HG03097 (cell line): ENCODE results near the gene PRMT9.
A peak's percentile ranks its signal among the peaks of the same experiment; 100 is the strongest.

Experiments
- ATAC-seq: cut with Tn5 transposase; IDR thresholded peaks from one replicate; pipeline ENCODE4 v1.9.1; 2021; ENCODE audit not compliant: unreplicated experiment, low FRiP score

PRMT9 gene

GRCh38 chr4:147683717-147684700 lies at the start of gene PRMT9:
TSS of gene PRMT9 (minus strand) at chr4:147684163. CDS start at chr4:147683987, 176 bp downstream.
- ATAC-seq = peak; percentile 100

DNA sequence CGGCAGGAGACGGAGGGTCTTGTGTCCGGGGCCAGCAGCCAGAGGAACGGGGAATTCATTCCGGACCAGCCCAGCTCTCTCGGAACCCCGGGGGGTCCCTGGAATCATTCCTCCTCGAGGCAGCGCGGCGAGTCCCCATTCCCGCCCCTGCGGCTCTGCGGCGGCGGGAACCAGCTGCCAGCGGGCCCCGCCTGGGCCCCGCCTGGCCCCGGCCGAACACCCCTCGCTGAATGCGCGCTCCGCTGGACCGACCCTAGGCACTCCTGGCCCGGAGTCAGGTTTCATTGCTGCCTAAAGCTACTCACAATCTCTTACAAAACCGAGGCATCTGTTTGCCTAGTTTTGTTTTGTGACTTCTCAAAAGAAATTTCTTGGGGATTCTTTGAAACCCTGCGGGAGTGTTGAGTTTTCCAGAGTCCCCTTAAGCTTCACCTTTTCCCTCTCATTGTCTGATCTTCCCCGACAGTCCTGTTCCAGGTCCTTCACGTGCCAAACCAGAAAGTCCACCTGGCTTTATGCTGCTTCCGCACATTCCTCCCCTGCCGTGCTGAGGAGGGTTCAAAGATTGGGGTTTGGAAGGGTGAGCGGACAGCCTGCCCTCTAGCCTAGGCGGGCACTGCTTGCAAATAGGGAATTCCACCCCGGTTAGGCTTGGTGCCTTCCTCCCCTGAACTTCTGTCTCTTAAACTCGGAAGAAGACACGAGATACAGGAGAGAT lies 48.7 kb upstream of the PRMT9 start:
- no peak for ATAC-seq

DNA sequence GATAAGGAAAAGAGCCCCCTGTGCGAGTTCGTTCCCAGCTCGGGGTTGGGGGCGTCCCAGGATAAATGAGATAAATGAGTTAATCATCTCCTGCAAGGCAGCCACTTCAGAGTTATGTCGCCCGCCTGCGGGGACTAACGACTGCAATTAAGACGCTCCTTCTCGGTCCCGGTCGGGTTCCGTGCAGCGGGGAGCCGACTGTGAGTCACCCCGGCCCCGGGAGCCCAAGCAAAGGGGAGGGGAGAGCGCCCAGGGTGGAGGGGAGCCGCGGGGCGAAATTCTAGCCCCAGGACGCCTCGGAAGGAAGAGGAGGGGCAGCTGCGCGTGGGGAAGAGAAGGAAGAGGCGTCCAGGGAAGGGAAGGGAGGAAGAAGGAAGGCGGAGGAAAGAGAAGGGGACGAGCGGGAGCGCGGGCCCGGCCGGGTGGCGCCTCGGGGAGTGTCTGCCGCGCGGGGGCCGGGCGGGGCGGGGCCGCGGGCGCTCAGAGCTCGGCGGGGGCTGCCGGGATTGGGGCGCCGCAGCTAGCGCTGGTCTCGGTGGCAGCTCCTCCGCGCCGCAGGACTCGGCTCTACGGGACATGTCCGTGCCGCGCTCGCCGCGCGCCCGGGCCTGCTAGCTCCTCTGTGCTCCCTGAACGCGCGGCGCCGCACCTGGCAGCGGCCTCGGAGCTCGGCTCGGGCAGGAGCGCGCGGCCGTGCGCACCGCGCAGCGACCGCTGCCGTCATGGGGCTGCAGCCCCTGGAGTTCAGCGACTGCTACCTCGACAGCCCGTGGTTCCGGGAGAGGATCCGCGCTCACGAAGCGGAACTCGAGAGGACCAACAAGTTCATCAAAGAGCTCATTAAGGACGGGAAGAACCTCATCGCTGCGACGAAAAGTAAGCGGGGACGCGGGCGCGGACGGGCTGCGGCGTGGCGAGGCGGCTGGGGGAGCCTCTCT lies 47.9 kb upstream of the PRMT9 start, which contains the start of gene ARHGAP10:
ARHGAP10 (plus strand) TSS at position 509 of the 938 bp plus-strand sequence; CDS start at position 723, 214 bp downstream.
- peak; percentile 56 for ATAC-seq

DNA sequence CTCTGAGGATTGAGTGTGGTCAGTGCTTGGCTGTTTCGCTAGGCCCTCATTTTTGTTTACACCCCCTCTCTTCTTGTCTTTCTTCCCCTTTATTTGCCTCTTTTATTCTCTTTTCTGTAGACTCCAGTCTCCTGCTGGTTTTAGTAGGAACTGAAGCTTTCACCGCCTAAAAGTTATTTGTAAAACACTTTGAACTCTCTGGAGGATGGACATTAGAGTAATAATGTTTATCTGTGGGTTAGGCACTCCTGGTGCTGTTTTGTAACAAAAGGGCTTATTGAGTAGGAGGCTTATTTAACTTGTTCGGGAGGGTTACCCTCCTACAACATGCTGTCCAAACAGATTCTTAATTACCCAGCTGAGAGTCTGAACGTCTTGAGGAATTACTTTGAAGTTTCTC lies 46.4 kb upstream of the PRMT9 start:
- ATAC-seq = no peak

GRCh38 chr4:147727476-147728028 lies 43.6 kb upstream of the PRMT9 start:
- ATAC-seq = no peak

DNA sequence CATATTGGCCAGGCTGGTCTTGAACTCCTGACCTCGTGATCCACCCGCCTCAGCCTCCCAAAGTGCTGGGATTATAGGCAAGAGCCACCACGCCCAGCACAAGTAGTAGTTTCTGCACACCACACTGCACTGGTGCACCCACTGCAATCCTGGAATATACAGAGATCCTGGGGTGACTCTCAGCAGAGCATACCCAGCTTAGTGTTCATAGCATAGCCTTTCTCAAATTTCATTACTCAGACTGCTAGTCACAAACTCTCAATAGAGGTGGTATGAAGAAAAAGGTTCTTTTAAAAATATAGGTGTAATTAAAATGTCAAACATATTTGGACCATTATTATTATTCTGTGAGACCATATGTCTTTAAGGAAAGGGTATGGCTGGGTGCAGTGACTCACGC lies 41.7 kb upstream of the PRMT9 start:
- ATAC-seq = no peak

GRCh38 chr4:147724468-147725201 lies 40.7 kb upstream of the PRMT9 start:
- ATAC-seq = no peak

- no peak for ATAC-seq
Measured at GRCh38 chr4:147723326-147723725, 39.4 kb upstream of the PRMT9 start.

- peak; percentile 70 for ATAC-seq
Measured at GRCh38 chr4:147717878-147718277, 33.9 kb upstream of the PRMT9 start.

DNA sequence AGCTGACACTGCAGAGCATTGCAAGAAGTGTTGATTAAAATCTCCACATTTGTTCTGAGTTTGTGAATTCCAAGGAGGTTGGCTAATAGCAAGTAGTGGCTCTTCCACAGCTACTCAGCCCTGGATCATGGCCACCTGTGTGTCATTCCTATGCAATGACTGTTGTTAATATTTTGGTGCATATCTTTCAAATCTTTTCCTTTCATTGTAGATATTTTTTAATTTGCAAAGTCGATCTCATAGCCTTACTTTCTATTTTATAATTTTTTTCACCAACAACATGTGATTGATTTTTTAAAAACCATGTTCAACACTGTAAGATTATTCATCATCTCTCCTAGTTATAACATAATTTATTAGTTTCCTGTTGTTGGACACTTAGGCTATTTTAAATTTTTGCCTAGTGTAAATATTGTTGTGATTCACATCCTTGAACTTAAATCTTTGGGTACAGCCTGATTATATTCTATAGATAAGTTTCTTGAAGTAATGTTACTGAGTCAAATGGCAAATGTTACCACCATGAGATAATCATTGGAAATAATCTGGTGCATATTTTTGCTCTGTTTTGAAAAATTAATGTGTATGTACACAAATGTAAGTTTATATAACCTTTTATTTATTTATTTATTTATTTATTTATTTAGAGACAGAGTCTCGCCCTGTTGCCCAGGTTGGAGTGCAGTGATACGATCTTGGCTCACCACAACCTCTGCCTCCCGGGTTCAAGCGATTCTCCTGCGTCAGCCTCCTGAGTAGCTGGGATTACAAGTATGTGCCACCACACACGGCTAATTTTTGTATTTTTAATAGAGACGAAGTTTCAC lies 30.8 kb upstream of the PRMT9 start:
- ATAC-seq = no peak

DNA sequence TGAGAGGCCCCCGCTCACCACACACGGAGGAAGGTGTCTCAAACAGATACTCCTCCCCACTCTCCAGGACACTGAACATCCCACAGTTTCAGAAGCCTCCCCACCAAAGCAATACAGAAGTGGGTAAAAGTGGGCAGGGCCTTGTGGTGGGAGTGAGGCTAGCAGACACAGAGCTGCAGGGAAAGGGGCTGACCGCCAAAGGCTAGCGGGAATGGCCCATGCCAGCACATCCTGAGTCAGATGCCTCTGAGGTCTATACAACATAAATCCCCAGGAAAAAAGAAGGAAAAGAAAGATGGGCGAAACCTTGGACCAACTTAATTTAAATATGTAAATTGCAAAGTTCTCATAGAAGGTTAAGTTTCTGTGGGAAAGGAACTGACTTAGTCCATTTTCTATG lies 26.0 kb upstream of the PRMT9 start:
- ATAC-seq = no peak

DNA sequence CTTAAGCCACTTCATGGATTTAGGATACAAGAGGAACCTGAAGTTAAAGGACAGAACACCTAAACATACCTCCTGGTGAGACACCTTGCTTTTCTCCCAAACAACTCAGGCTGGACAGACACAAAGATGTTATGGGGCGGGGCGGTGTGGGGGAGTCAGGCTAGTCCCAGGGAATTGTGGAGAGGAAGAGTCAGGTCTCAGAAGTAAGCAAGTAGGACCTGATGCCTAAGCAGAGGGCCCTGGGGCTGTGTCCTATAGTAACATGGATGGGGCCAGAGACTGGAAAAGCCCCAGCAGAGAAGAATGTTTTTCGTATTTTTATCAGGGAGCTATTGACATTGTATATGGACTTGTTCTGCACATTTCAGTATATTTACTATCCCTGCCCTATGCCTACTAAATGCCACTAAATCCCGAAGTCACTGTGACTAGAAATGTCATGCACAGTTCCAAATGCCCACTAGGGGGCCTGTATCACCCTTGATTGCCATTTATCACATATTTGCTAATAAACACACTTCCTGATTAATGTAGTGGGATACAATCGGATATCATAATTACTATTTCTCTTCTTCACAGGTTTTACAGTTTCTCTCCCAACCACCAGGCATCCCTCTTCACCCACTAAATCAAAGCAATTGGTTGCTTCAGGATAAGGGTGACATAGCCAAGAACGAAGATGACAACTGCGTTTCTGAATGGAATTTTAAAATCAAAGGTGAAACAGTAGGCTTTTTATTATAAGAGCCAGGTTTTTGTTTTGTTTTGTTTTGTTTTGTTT lies 24.1 kb upstream of the PRMT9 start:
- no peak for ATAC-seq

DNA sequence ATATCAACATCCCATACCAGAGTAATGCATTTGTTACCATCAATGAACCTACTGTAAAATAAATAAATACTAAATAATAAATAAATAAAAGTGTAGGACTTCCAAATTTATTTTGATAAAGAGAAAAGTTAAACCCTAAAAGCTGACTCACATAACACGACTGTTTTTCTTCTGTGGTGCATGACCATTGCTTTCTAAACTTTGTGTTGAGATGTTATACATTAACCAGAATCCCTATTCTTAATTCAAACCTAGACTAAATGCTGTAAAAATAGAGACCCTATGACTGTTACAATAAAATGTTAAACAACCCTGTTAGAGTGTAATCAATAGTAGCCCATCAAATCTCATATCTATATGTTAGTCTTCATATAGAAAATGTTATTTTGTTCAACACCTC lies 20.9 kb upstream of the PRMT9 start:
- ATAC-seq = no peak

- no peak for ATAC-seq
Measured at GRCh38 chr4:147696866-147697265, 12.9 kb upstream of the PRMT9 start.

GRCh38 chr4:147693218-147693617 lies 9.3 kb upstream of the PRMT9 start:
- no peak for ATAC-seq

DNA sequence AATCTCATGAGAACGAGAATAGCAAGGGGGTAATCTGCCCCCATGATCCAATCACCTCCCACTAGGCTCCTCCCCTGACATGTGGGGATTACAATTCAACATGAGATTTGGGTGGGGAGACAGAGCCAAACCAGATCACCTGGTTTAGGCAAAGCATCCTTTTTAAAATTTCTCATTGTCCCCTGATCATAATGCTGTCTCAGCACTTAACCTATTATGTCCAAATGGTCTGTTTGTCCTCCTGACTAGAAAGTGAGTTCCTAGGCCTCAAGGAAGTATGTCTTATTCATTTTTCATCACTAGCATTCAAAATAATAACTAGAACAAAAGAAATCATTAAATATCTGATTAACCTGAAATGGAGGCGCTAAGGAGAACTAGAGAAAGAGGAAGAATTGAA lies 7.9 kb upstream of the PRMT9 start:
- ATAC-seq = no peak

DNA sequence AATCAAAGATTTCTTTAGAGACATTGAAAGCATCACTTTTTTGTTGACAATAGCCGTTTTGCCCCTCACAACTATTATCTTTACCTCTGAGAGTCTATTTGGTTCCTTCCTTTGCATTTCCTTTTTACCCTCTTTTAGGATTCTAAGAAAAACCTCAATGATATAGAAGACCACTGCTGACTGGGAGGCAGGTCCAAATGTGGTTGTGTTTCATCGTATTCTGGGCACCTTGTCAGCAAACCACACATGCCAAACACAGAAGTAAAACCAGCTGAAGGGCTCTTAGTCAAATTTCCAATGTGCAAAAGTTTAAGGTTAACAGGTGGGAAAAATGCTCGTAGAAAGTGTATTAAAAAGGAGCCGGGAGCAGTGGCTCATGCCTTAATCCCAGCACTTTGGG lies 5.1 kb upstream of the PRMT9 start:
- ATAC-seq = no peak

GRCh38 chr4:147683188-147683591 lies 773 bp downstream of the PRMT9 start:
- ATAC-seq = no peak
